Measurements from ENCODE around the gene DSG3. TPM values are rescaled to one million over a fixed set of nuclear protein-coding genes. Genes with fewer than 3 reads are reported as not detected.
A peak's percentile ranks its signal among the peaks of the same experiment; 100 is the strongest.

The DSG3 gene
- not detected in 2 replicates for total RNA-seq (2014; rRNA removed; shearing (Covaris generic); ENCODE audit: low replicate concordance)

- no peak for DNase-seq (ENCODE audit: low read depth)
- in situ Hi-C loops (cut with HindIII; ENCODE audit: low pct_unique_long_range_greater_than_20kb, low sequenced_read_pairs), result no loop called here
Measured at GRCh38 chr18:31447530-31448191, at the start of gene DSG3. Gene DSG3, plus strand, starts transcription at chr18:31447741. Its CDS starts 137 bp downstream, at chr18:31447878.

- DNase-seq (ENCODE audit: low read depth), result no peak
- in situ Hi-C loops (cut with HindIII; ENCODE audit: low pct_unique_long_range_greater_than_20kb, low sequenced_read_pairs), result no loop called here
Measured at GRCh38 chr18:31398191-31398590, 49.4 kb upstream of the DSG3 start.

GRCh38 chr18:31399306-31400032 is 48.1 kb upstream of the DSG3 start:
- DNase-seq (ENCODE audit: low read depth), result no peak
- in situ Hi-C loops (cut with HindIII; ENCODE audit: low pct_unique_long_range_greater_than_20kb, low sequenced_read_pairs), result no loop called here

- peak; percentile 50 for DNase-seq (ENCODE audit: low read depth)
- in situ Hi-C loops (cut with HindIII; ENCODE audit: low pct_unique_long_range_greater_than_20kb, low sequenced_read_pairs), result no loop called here
Measured at GRCh38 chr18:31401156-31402025, 46.1 kb upstream of the DSG3 start.

GRCh38 chr18:31402026-31402373 is 45.5 kb upstream of the DSG3 start:
- DNase-seq (ENCODE audit: low read depth), result no peak
- in situ Hi-C loops (cut with HindIII; ENCODE audit: low pct_unique_long_range_greater_than_20kb, low sequenced_read_pairs), result no loop called here

GRCh38 chr18:31403409-31403808 is 44.1 kb upstream of the DSG3 start:
- in situ Hi-C loops (cut with HindIII; ENCODE audit: low pct_unique_long_range_greater_than_20kb, low sequenced_read_pairs), result no loop called here
- DNase-seq (ENCODE audit: low read depth), result no peak

GRCh38 chr18:31407649-31408048 is 39.9 kb upstream of the DSG3 start:
- in situ Hi-C loops (cut with HindIII; ENCODE audit: low pct_unique_long_range_greater_than_20kb, low sequenced_read_pairs), result no loop called here
- no peak for DNase-seq (ENCODE audit: low read depth)

- in situ Hi-C loops (cut with HindIII; ENCODE audit: low pct_unique_long_range_greater_than_20kb, low sequenced_read_pairs), result no loop called here
Measured at GRCh38 chr18:31409276-31409675, 38.3 kb upstream of the DSG3 start.

GRCh38 chr18:31410716-31411483 is 36.6 kb upstream of the DSG3 start:
- no peak for DNase-seq (ENCODE audit: low read depth)
- in situ Hi-C loops (cut with HindIII; ENCODE audit: low pct_unique_long_range_greater_than_20kb, low sequenced_read_pairs), result no loop called here

More at GRCh38 chr18:31409276-31409675, 38.3 kb upstream of the DSG3 start:
- DNase-seq (ENCODE audit: low read depth), result no peak

- in situ Hi-C loops (cut with HindIII; ENCODE audit: low pct_unique_long_range_greater_than_20kb, low sequenced_read_pairs), result no loop called here
- no peak for DNase-seq (ENCODE audit: low read depth)
Measured at GRCh38 chr18:31413137-31413536, 34.4 kb upstream of the DSG3 start.

GRCh38 chr18:31417850-31418249 is 29.7 kb upstream of the DSG3 start:
- no peak for DNase-seq (ENCODE audit: low read depth)
- in situ Hi-C loops (cut with HindIII; ENCODE audit: low pct_unique_long_range_greater_than_20kb, low sequenced_read_pairs), result no loop called here

GRCh38 chr18:31419457-31419932 is 28.0 kb upstream of the DSG3 start:
- in situ Hi-C loops (cut with HindIII; ENCODE audit: low pct_unique_long_range_greater_than_20kb, low sequenced_read_pairs), result no loop called here
- no peak for DNase-seq (ENCODE audit: low read depth)

- in situ Hi-C loops (cut with HindIII; ENCODE audit: low pct_unique_long_range_greater_than_20kb, low sequenced_read_pairs), result no loop called here
- no peak for DNase-seq (ENCODE audit: low read depth)
Measured at GRCh38 chr18:31420032-31420431, 27.5 kb upstream of the DSG3 start.

GRCh38 chr18:31420524-31420923 is 27.0 kb upstream of the DSG3 start:
- in situ Hi-C loops (cut with HindIII; ENCODE audit: low pct_unique_long_range_greater_than_20kb, low sequenced_read_pairs), result no loop called here
- no peak for DNase-seq (ENCODE audit: low read depth)

- in situ Hi-C loops (cut with HindIII; ENCODE audit: low pct_unique_long_range_greater_than_20kb, low sequenced_read_pairs), result no loop called here
- DNase-seq (ENCODE audit: low read depth), result no peak
Measured at GRCh38 chr18:31424383-31424988, 23.1 kb upstream of the DSG3 start.

GRCh38 chr18:31426021-31426420 is 21.5 kb upstream of the DSG3 start:
- no peak for DNase-seq (ENCODE audit: low read depth)
- in situ Hi-C loops (cut with HindIII; ENCODE audit: low pct_unique_long_range_greater_than_20kb, low sequenced_read_pairs), result no loop called here

- no peak for DNase-seq (ENCODE audit: low read depth)
- in situ Hi-C loops (cut with HindIII; ENCODE audit: low pct_unique_long_range_greater_than_20kb, low sequenced_read_pairs), result no loop called here
Measured at GRCh38 chr18:31426871-31427406, 20.6 kb upstream of the DSG3 start.

GRCh38 chr18:31428211-31428610 is 19.3 kb upstream of the DSG3 start:
- DNase-seq (ENCODE audit: low read depth), result no peak
- in situ Hi-C loops (cut with HindIII; ENCODE audit: low pct_unique_long_range_greater_than_20kb, low sequenced_read_pairs), result no loop called here

All from Caki2 (cell line).